Mucosa of descending colon (tissue), 3 donors: ENCODE measurements around the gene IL36B. TPM values are rescaled to one million over a fixed set of nuclear protein-coding genes. Genes with fewer than 3 reads are reported as not detected.

Experiments used
- ATAC-seq: fragments of 200-7000 bp; cut with Tn5 transposase; one replicate; pipeline ENCODE4 v1.9.1; 2020; ENCODE audit warnings: mild to moderate bottlenecking, moderate library complexity
- DNase-seq, 3 donors: peaks; one replicate each; pipeline ENCODE4 v3.0.0-alpha.2; 2020
- H3K36me3 ChIP-seq: fragments of 200-600 bp; one replicate; pipeline ENCODE4 v1.8.0; 2021; ENCODE audit warnings: low read depth, mild to moderate bottlenecking
- H3K4me1 ChIP-seq: fragments of 200-600 bp; one replicate; pipeline ENCODE4 v1.8.0; 2021; ENCODE audit warnings: low read depth, mild to moderate bottlenecking
- H3K4me3 ChIP-seq: fragments of 200-600 bp; one replicate; pipeline ENCODE4 v1.8.0; 2021; ENCODE audit warnings: mild to moderate bottlenecking
- H3K9me3 ChIP-seq: fragments of 200-600 bp; one replicate; pipeline ENCODE4 v1.8.0; 2021; ENCODE audit warnings: mild to moderate bottlenecking
- CTCF ChIP-seq: fragments of 200-600 bp; IDR thresholded peaks from one replicate; pipeline ENCODE4 v1.8.0; 2022; ENCODE audit warnings: antibody characterized with exemption, mild to moderate bottlenecking
- intact Hi-C, 2 donors: fragments of 100-400 bp; cut with DNase I in 1 of 2; cut with micrococcal nuclease in 1 of 2; formaldehyde crosslinking; loops; one replicate each; pipeline versions ENCODE4 v1.11.0 to v1.11.1; 2022; cut with DNase I, micrococcal nuclease
- total RNA-seq, 3 donors: library from RNA; stranded (reverse); fragmentation: NEBNext Ultra II Directional in 2 of 3; extraction: Animal tissue kit (Norgen Biotek cat#: 25700) in 2 of 3; gene quantifications; one replicate each; pipeline versions ENCODE4 v1.2.1 to v1.2.4, GENCODE V29; 2021 to 2023
- donor health status: DM: no; HTN: no; CAD: no; lungs with moderate emphysema.
- donor health status: DM: no; HTN: no; CAD: no.
- donor health status: DM: no; HTN: yes; CAD: no.

IL36B gene
- total RNA-seq, 3 donors from 2014 or later = not detected

- Histone ChIP-seq H3K9me3 (peaks cover 22% of the 10 kb centered on the region), H3K4me1 (no peaks in the 10 kb centered on the region), H3K4me3 (no peak overlapping the region), H3K36me3 (no peaks in the 10 kb centered on the region)
- no peak for TF ChIP-seq CTCF
- ATAC-seq (peak; percentile 52), DNase-seq (peak; percentile 17 to 43 (median 24))
- intact Hi-C loops = no loop called here
These were observed 56.0 kb downstream of the IL36B start for GRCh38 chr2:112996635-112997034.

DNA sequence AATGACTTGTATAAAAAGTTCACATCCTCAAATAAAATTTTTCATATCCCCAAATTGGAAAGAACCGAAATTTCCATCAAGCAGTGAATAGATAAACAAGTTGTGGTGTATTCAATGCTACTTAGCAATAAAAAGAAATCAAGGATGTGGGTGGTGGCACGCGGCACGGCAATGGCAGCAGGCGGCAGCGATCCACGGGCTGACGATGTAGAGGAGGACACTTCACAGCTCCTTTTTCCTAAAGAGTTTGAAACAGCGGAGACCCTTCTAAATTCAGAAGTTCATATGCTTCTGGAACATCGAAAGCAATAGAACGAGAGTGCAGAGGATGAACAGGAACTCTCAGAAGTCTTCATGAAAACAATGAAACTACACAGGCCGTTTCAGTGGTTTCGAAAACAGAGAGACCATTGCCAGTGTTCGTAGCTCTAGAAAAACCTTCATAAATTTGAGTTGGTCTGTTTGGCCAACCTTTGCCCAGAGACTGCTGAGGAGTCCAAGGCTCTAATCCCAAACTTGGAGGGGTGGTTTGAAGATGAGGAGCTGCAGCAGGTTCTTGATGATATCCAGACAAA lies 57.2 kb downstream of the IL36B start:
- TF ChIP-seq CTCF = no peak

GRCh38 chr2:112994648-112995047 lies 58.0 kb downstream of the IL36B start:
- Histone ChIP-seq H3K4me1 (no peaks in the 10 kb centered on the region), H3K4me3 (no peak overlapping the region), H3K9me3 (peaks cover 9% of the 10 kb centered on the region), H3K36me3 (no peaks in the 10 kb centered on the region)
- ATAC-seq (no peak), DNase-seq (no peak)
- intact Hi-C loops = no loop called here
- no peak for TF ChIP-seq CTCF

More for the DNA sequence above, 57.2 kb downstream of the IL36B start:
- Histone ChIP-seq H3K4me1 (no peaks in the 10 kb centered on the region), H3K36me3 (no peaks in the 10 kb centered on the region), H3K9me3 (peaks cover 16% of the 10 kb centered on the region), H3K4me3 (no peak overlapping the region)
- DNase-seq (no peak), ATAC-seq (no peak)
- intact Hi-C loops = no loop called here

- Histone ChIP-seq H3K4me1 (no peaks in the 10 kb centered on the region), H3K4me3 (no peak overlapping the region), H3K36me3 (no peaks in the 10 kb centered on the region), H3K9me3 (peaks cover 9% of the 10 kb centered on the region)
- intact Hi-C loops = no loop called here
- DNase-seq (no peak), ATAC-seq (no peak)
- TF ChIP-seq CTCF = no peak
These were observed 58.8 kb downstream of the IL36B start for GRCh38 chr2:112993831-112994230.

GRCh38 chr2:112989611-112990010 lies 63.1 kb downstream of the IL36B start:
- no peak for DNase-seq
- Histone ChIP-seq H3K36me3 (no peaks in the 10 kb centered on the region), H3K4me1 (no peaks in the 10 kb centered on the region), H3K9me3 (peaks cover 9% of the 10 kb centered on the region), H3K4me3 (no peak overlapping the region)
- no peak for ATAC-seq
- TF ChIP-seq CTCF = no peak
- intact Hi-C loops = no loop called here

DNA sequence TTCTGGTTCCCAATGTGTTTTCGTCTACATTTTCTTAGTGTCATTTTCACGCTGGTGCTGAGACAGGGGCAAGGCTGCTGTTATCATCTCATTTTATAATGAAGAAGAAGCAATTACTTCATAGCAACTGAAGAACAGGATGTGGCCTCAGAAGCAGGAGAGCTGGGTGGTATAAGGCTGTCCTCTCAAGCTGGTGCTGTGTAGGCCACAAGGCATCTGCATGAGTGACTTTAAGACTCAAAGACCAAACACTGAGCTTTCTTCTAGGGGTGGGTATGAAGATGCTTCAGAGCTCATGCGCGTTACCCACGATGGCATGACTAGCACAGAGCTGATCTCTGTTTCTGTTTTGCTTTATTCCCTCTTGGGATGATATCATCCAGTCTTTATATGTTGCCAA lies 67.6 kb downstream of the IL36B start:
- intact Hi-C loops = no loop called here
- DNase-seq (no peak), ATAC-seq (no peak)
- no peak for TF ChIP-seq CTCF
- no peaks in the 10 kb centered on the region for H3K4me1 ChIP-seq
- no peaks in the 10 kb centered on the region for H3K36me3 ChIP-seq
- H3K9me3 ChIP-seq = no peaks in the 10 kb centered on the region
- no peak overlapping the region for H3K4me3 ChIP-seq
